H1 (cell line): ENCODE results near the gene CTPS1. TPM values are rescaled to one million over a fixed set of nuclear protein-coding genes. Genes with fewer than 3 reads are reported as not detected.

Experiments used
- CTCF ChIA-PET: fragments of 300-600 bp; sonication (Branson Sonifier 250); formaldehyde crosslinking; loops from one replicate; lab custom pipeline; 2021; ENCODE audit not compliant: partially characterized antibody; lab: Charles Lee
- POLR2A ChIA-PET: fragments of 300-600 bp; sonication (Branson Sonifier 250); formaldehyde crosslinking; loops from one replicate; lab custom pipeline; 2021; ENCODE audit warnings: inconsistent platforms; ENCODE audit not compliant: partially characterized antibody; lab: Charles Lee
- DNase-seq, 2 experiments: peaks; one replicate each; pipeline versions ENCODE4 v3.0.0 to v3.0.0-alpha.2; 2010 to 2022; ENCODE audit warnings: low spot score in 2 of 2, low read depth in 1 of 2, mixed read lengths in 1 of 2
- FAIRE-seq: peaks from 2 replicates; lab custom pipeline; 2011; peaks lifted over from hg19 to GRCh38; lab: Jason Lieb, UNC
- H2AFZ ChIP-seq: 2 replicates; pipeline ENCODE4 v1.8.1; 2012; ENCODE audit warnings: low read length, inconsistent platforms
- H2AK5ac ChIP-seq: 2 replicates; pipeline ENCODE4 v1.6.1; 2013; ENCODE audit warnings: low read depth, low read length
- H2BK120ac ChIP-seq: replicated peaks from 2 replicates; pipeline ENCODE3; 2013; ENCODE audit warnings: low read depth, low read length, inconsistent platforms
- H2BK12ac ChIP-seq: 2 replicates; pipeline ENCODE4 v1.6.1; 2013; ENCODE audit warnings: low read depth, low read length
- H2BK15ac ChIP-seq: 2 replicates; pipeline ENCODE4 v1.6.1; 2013; ENCODE audit warnings: low read length
- H2BK20ac ChIP-seq: 2 replicates; pipeline ENCODE4 v1.6.1; 2013; ENCODE audit warnings: low read length
- H2BK5ac ChIP-seq: 2 replicates; pipeline ENCODE4 v1.6.1; 2013; ENCODE audit warnings: low read depth, low read length
- H3K14ac ChIP-seq: 2 replicates; pipeline ENCODE4 v1.6.1; 2013; ENCODE audit warnings: inconsistent platforms; ENCODE audit not compliant: insufficient read length
- H3K18ac ChIP-seq: 2 replicates; pipeline ENCODE4 v1.6.1; 2013; ENCODE audit warnings: low read length; ENCODE audit errors: extremely low read depth
- H3K23ac ChIP-seq: 2 replicates; pipeline ENCODE4 v1.6.1; 2013; ENCODE audit warnings: inconsistent platforms; ENCODE audit not compliant: insufficient read length
- H3K23me2 ChIP-seq: 2 replicates; pipeline ENCODE4 v1.6.1; 2013; ENCODE audit warnings: low read depth, low read length
- H3K27ac ChIP-seq: 2 replicates; pipeline ENCODE4 v1.6.1; 2011; ENCODE audit warnings: low read depth, low read length, inconsistent platforms
- H3K27me3 ChIP-seq, 4 experiments: replicated peaks in 1 of 4; 1 replicate in 1 of 4; 2 replicates in 3 of 4; pipeline versions ENCODE4 v1.6.1 to v1.8.1; 2011 to 2013; ENCODE audit warnings: low read length in 3 of 4, mild to moderate bottlenecking in 3 of 4, inconsistent platforms in 2 of 4, mixed read lengths in 2 of 4, moderate library complexity in 1 of 4; ENCODE audit not compliant: control insufficient read depth in 3 of 4, insufficient read depth in 3 of 4; ENCODE audit errors: extremely low read depth in 1 of 4
- H3K36me3 ChIP-seq, 4 experiments: 2 replicates each; pipeline versions ENCODE4 v1.6.1 to v1.8.1; 2011 to 2013; ENCODE audit warnings: mild to moderate bottlenecking in 4 of 4, low read length in 3 of 4, moderate library complexity in 2 of 4, control low read depth in 1 of 4, inconsistent platforms in 1 of 4; ENCODE audit not compliant: insufficient read depth in 4 of 4, control insufficient read depth in 2 of 4
- H3K4ac ChIP-seq: replicated peaks from 2 replicates; pipeline ENCODE3; 2013; ENCODE audit warnings: low read length, low read depth, mixed read lengths, inconsistent platforms; ENCODE audit not compliant: insufficient read length
- H3K4me1 ChIP-seq, 4 experiments: replicated peaks in 1 of 4; 1 replicate in 1 of 4; 2 replicates in 3 of 4; pipeline versions ENCODE4 v1.6.1 to v1.8.1; 2011 to 2013; ENCODE audit warnings: low read length in 3 of 4, inconsistent platforms in 2 of 4, mixed read lengths in 1 of 4; ENCODE audit not compliant: insufficient read depth in 4 of 4, control insufficient read depth in 3 of 4
- H3K4me2 ChIP-seq, 2 experiments: 2 replicates each; pipeline versions ENCODE4 v1.6.1 to v1.8.1; 2011 to 2013; ENCODE audit warnings: low read depth in 2 of 2, low read length in 2 of 2, control low read depth in 1 of 2, inconsistent platforms in 1 of 2, mild to moderate bottlenecking in 1 of 2; ENCODE audit not compliant: insufficient read depth in 1 of 2
- H3K4me3 ChIP-seq, 4 experiments: fragments of 200-600, 300-600 bp in 1 of 4; sonication (generic), shearing (Covaris generic), sonication (Bioruptor Twin) in 1 of 4; 2 replicates each; pipeline versions ENCODE4 v1.5.1 to v1.8.1; 2011 to 2016; ENCODE audit warnings: low read length in 4 of 4, low read depth in 3 of 4, control low read depth in 2 of 4, inconsistent platforms in 2 of 4, mild to moderate bottlenecking in 2 of 4, mixed read lengths in 1 of 4, moderate library complexity in 1 of 4; ENCODE audit not compliant: insufficient read depth in 2 of 4; ENCODE audit errors: extremely low read depth in 1 of 4
- H3K56ac ChIP-seq: replicated peaks from 2 replicates; pipeline ENCODE3; 2013; ENCODE audit warnings: low read depth, mild to moderate bottlenecking, mixed read lengths, low read length, inconsistent platforms; ENCODE audit not compliant: insufficient read length
- H3K79me1 ChIP-seq: 2 replicates; pipeline ENCODE4 v1.6.1; 2013; ENCODE audit warnings: low read depth, low read length, control low read depth
- H3K79me2 ChIP-seq, 2 experiments: 2 replicates each; pipeline versions ENCODE4 v1.6.1 to v1.8.1; 2012 to 2013; ENCODE audit warnings: low read length in 2 of 2, mild to moderate bottlenecking in 2 of 2, inconsistent platforms in 1 of 2; ENCODE audit not compliant: insufficient read depth in 2 of 2, control insufficient read depth in 1 of 2
- H3K9ac ChIP-seq, 4 experiments: replicated peaks in 1 of 4; 1 replicate in 1 of 4; 2 replicates in 3 of 4; pipeline versions ENCODE4 v1.6.1 to v1.8.1; 2011 to 2013; ENCODE audit warnings: low read depth in 3 of 4, low read length in 3 of 4, control low read depth in 2 of 4, mild to moderate bottlenecking in 2 of 4, moderate library complexity in 2 of 4, inconsistent platforms in 1 of 4; ENCODE audit errors: extremely low read depth in 1 of 4
- H3K9me3 ChIP-seq, 2 experiments: 2 replicates each; pipeline versions ENCODE4 v1.6.1 to v1.8.1; 2012 to 2013; ENCODE audit warnings: mild to moderate bottlenecking in 2 of 2, moderate library complexity in 2 of 2, control low read depth in 1 of 2, inconsistent platforms in 1 of 2, low read depth in 1 of 2, low read length in 1 of 2, mixed read lengths in 1 of 2; ENCODE audit not compliant: insufficient read depth in 2 of 2
- H4K20me1 ChIP-seq, 2 experiments: replicated peaks in 1 of 2; 2 replicates each; pipeline versions ENCODE3 to v1.8.1; 2011 to 2013; ENCODE audit warnings: inconsistent platforms in 2 of 2, low read length in 2 of 2, mild to moderate bottlenecking in 1 of 2; ENCODE audit not compliant: insufficient read depth in 2 of 2, control insufficient read depth in 1 of 2
- H4K5ac ChIP-seq: 2 replicates; pipeline ENCODE4 v1.6.1; 2013; ENCODE audit warnings: low read length, low read depth, mixed read lengths, inconsistent platforms; ENCODE audit not compliant: insufficient read length
- H4K8ac ChIP-seq: 2 replicates; pipeline ENCODE4 v1.8.0; 2013; ENCODE audit warnings: mild to moderate bottlenecking, moderate library complexity, low read length, inconsistent platforms; ENCODE audit not compliant: insufficient read depth; ENCODE audit errors: extremely low read depth
- H4K91ac ChIP-seq: replicated peaks from 2 replicates; pipeline ENCODE3; 2013; ENCODE audit warnings: low read length, mixed read lengths, inconsistent platforms; ENCODE audit not compliant: insufficient read length
- JUN ChIP-seq: IDR thresholded peaks from 2 replicates; pipeline ENCODE4 v1.6.1; 2011; ENCODE audit warnings: low read depth, mild to moderate bottlenecking, improper control_type of control experiment, low read length
- KDM1A ChIP-seq: fragments of 200-600, 300-600 bp; sonication (generic); IDR thresholded peaks from 2 replicates; pipeline ENCODE4 v1.7.1; 2016; ENCODE audit warnings: mild to moderate bottlenecking, low read length, borderline replicate concordance
- YY1 ChIP-seq: IDR thresholded peaks from 2 replicates; pipeline ENCODE4 v1.6.1; 2011; ENCODE audit warnings: low read depth, mild to moderate bottlenecking, low read length
- WGBS, 2 experiments: shearing (Covaris generic) in 1 of 2; methylation state at CpG; one replicate each; pipeline versions ENCODE4 v1.1.6 to v1.1.7; 2013 to 2015; ENCODE audit warnings: low lambda C conversion rate in 2 of 2, mixed read lengths in 2 of 2, inconsistent platforms in 1 of 2, low coverage in 1 of 2, missing lambda C conversion rate in 1 of 2; ENCODE audit not compliant: insufficient replicate concordance in 2 of 2, insufficient coverage in 1 of 2, insufficient read length in 1 of 2; ENCODE audit errors: extremely low coverage in 1 of 2, missing lambda C conversion rate in 1 of 2; 5-methylcytosine and 5-hydroxymethylcytosine counted together
- polyA plus RNA-seq, 7 experiments: library from polyadenylated mRNA; depleted of rRNA in 3 of 7; stranded (reverse) in 5 of 7; unstranded in 2 of 7; fragments of >200 nt in 5 of 7; fragments of 200-250 nt in 2 of 7; gene quantifications; 1 replicate in 5 of 7; 2 replicates in 1 of 7; 4 replicates in 1 of 7; pipeline versions ENCODE4 v1.2.1 to v1.2.3, GENCODE V29; 2011 to 2013; ENCODE audit warnings: missing spikeins in 2 of 7, mixed read lengths in 2 of 7
- total RNA-seq: library from RNA; stranded (reverse); fragmentation: NEBNext Ultra II Directional; extraction: Animal tissue kit (Norgen Biotek cat#: 25700); gene quantifications from 2 replicates; pipeline ENCODE4 v1.2.1, GENCODE V29; 2021

The CTPS1 gene
- total and polyA plus RNA-seq, 2 of the 8 experiments (the other 6 are each of a cell fraction or from before 2014, with no cell fraction given), result 35.5 to 103 TPM

DNA sequence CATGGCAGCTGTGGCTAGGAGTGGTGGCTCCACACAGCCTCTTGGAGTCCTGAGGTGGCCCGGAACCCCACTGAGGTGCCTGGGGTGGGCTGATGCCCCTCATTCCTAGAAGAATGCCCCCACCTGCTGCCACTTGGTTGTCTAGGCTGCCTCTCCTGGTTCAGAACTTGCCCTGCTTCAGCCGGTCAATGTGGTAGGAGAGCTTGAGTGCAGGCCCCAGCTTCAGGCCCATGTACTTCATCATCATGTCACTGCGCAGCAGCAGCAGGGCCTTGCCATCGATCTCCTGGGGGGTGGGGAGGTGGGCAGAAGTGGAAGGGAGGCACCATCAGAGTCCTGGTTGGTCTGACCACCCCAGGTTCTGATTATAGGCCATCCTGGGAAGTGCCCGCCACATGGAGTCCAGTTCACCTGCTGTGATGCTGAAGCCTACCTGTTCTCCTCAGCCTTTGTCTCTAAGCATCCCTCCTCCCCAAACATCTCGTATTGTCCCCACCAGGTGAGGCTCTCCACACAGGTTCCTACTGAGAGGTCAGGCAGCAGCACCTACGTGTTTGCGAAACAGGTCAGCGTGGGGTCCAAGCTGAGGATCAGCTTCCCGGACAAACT is 48.6 kb downstream of the CTPS1 start:
- peaks cover 0 to 5% of the 10 kb centered on the region in 2 experiments for H4K20me1 ChIP-seq
- no peak overlapping the region for H3K18ac ChIP-seq
- H3K79me2 ChIP-seq, result no peaks in the 10 kb centered on the region
- no peak overlapping the region for H4K5ac ChIP-seq
- H2AFZ ChIP-seq, result no peak overlapping the region
- H3K27me3 ChIP-seq, result peaks cover 0 to 10% (median 3%) of the 10 kb centered on the region in 4 experiments; a peak in 5 of 7 replicates
- FAIRE-seq, result no peak
- WGBS, 2 experiments, result 89% methylated on average over 10 of the region's 10 CpGs; no CpG with 5 or more reads in 1 of the 2 experiments
- H2BK20ac ChIP-seq, result no peak overlapping the region
- POLR2A ChIA-PET, result interaction anchor here (2.4 kb wide), 1 partner anchor 8 kb away, joined by 8 read pairs; no protein-coding TSS in a partner anchor
- H3K23me2 ChIP-seq, result no peaks in the 10 kb centered on the region
- no peak for DNase-seq
- CTCF ChIA-PET, result interaction anchor here (0.5 to 1.4 kb wide), 3 partner anchors 9 to 357 kb away, joined by 3 to 4 read pairs (median 3); no protein-coding TSS in a partner anchor
- TF ChIP-seq JUN (no peak), YY1 (no peak), KDM1A (no peak)
- H2BK120ac ChIP-seq, result no peak overlapping the region
- peak overlapping the region; percentile 31; the same call in 1 of the 2 replicates for H4K8ac ChIP-seq
- H3K14ac ChIP-seq, result no peak overlapping the region
- H3K79me1 ChIP-seq, result no peaks in the 10 kb centered on the region
- H3K4ac ChIP-seq, result no peak overlapping the region
- H3K23ac ChIP-seq, result no peak overlapping the region
- no peak overlapping the region for H2BK15ac ChIP-seq
- no peak overlapping the region for H3K56ac ChIP-seq
- no peak overlapping the region for H2BK12ac ChIP-seq
- no peak overlapping the region for H3K9ac ChIP-seq
- no peaks in the 10 kb centered on the region for H3K9me3 ChIP-seq
- no peak overlapping the region for H2AK5ac ChIP-seq
- H3K36me3 ChIP-seq, result peaks cover 2 to 8% (median 4%) of the 10 kb centered on the region in 4 experiments; a peak in 4 of 8 replicates
- H3K4me2 ChIP-seq, result no peak overlapping the region
- H3K4me1 ChIP-seq, result no peaks in the 10 kb centered on the region; a peak in 1 of 7 replicates
- H3K27ac ChIP-seq, result no peak overlapping the region
- H3K4me3 ChIP-seq, result no peak overlapping the region
- H4K91ac ChIP-seq, result no peak overlapping the region
- H2BK5ac ChIP-seq, result no peak overlapping the region; the same call in 1 of the 2 replicates
